HEK293 (cell line): ENCODE data around the gene MACROH2A1.
A peak's percentile ranks its signal among the peaks of the same experiment; 100 is the strongest.

Source experiments
- CTCF ChIA-PET: fragments of 350-600 bp; formaldehyde crosslinking; extraction: SDS; loops from one replicate; lab custom pipeline; 2021; ENCODE audit warnings: antibody characterized with exemption; lab: Yijun Ruan, JAX
- POLR2A ChIA-PET: fragments of 300-600 bp; formaldehyde crosslinking; extraction: SDS; loops from one replicate; lab custom pipeline; 2020; ENCODE audit warnings: antibody characterized with exemption, inconsistent platforms; lab: Yijun Ruan, JAX
- H3K27ac ChIP-seq: fragments of 200-500 bp; sonication (Bioruptor generic); 2 replicates; pipeline ENCODE4 v1.5.1; 2014; ENCODE audit warnings: low read depth, low read length, control low read depth, inconsistent platforms; ENCODE audit errors: extremely low read depth
- H3K36me3 ChIP-seq, 2 experiments: fragments of 200-500 bp in 1 of 2; sonication (Bioruptor generic) in 1 of 2; 1 replicate in 1 of 2; 2 replicates in 1 of 2; pipeline ENCODE4 v1.5.1; 2014 to 2017; ENCODE audit warnings: inconsistent platforms in 2 of 2, low read length in 2 of 2; ENCODE audit not compliant: control insufficient read depth in 2 of 2, insufficient read depth in 1 of 2
- H3K4me1 ChIP-seq: fragments of 200-500 bp; sonication (Bioruptor generic); 2 replicates; pipeline ENCODE4 v1.5.1; 2014; ENCODE audit warnings: mild to moderate bottlenecking, low read length, inconsistent platforms; ENCODE audit not compliant: control insufficient read depth, insufficient read depth
- H3K4me3 ChIP-seq: 2 replicates; pipeline ENCODE4 v1.5.1; 2011; ENCODE audit warnings: low read depth, mild to moderate bottlenecking, control low read depth, low read length, moderate library complexity
- H3K9me3 ChIP-seq: fragments of 200-500 bp; sonication (Bioruptor generic); 2 replicates; pipeline ENCODE4 v1.5.1; 2014; ENCODE audit warnings: low read depth, low read length, inconsistent platforms; ENCODE audit not compliant: control insufficient read depth, insufficient read depth
- CTCF ChIP-seq: fragments of 450-650 bp; formaldehyde crosslinking; IDR thresholded peaks from 2 replicates; pipeline ENCODE4 v1.5.1; 2016; ENCODE audit warnings: missing biosample characterization, missing genetic modification characterization
- KLF8 ChIP-seq: fragments of 450-650 bp; formaldehyde crosslinking; IDR thresholded peaks from 2 replicates; pipeline ENCODE4 v1.5.1; 2016; ENCODE audit warnings: missing biosample characterization, missing genetic modification characterization
- PRDM2 ChIP-seq: fragments of 450-650 bp; formaldehyde crosslinking; IDR thresholded peaks from 2 replicates; pipeline ENCODE4 v1.5.1; 2016; ENCODE audit warnings: missing biosample characterization, missing genetic modification characterization, borderline replicate concordance
- TRIM28 ChIP-seq: IDR thresholded peaks from 2 replicates; pipeline ENCODE4 v1.6.1; 2011; ENCODE audit warnings: low read length, control low read depth, borderline replicate concordance
- ZFP41 ChIP-seq: fragments of 450-650 bp; formaldehyde crosslinking; IDR thresholded peaks from 2 replicates; pipeline ENCODE4 v1.5.1; 2016; ENCODE audit warnings: missing biosample characterization, missing genetic modification characterization, borderline replicate concordance
- ZNF18 ChIP-seq: fragments of 450-650 bp; formaldehyde crosslinking; IDR thresholded peaks from 2 replicates; pipeline ENCODE4 v1.5.1; 2016; ENCODE audit warnings: missing biosample characterization, missing genetic modification characterization
- ZNF292 ChIP-seq: fragments of 450-650 bp; formaldehyde crosslinking; IDR thresholded peaks from 2 replicates; pipeline ENCODE4 v1.5.1; 2016; ENCODE audit warnings: low read depth, missing biosample characterization, missing genetic modification characterization, borderline replicate concordance
- ZNF37A ChIP-seq: fragments of 450-650 bp; IDR thresholded peaks from 2 replicates; pipeline ENCODE4 v1.5.1; 2018; ENCODE audit warnings: missing biosample characterization, missing genetic modification characterization
- ZNF513 ChIP-seq: fragments of 450-650 bp; IDR thresholded peaks from 2 replicates; pipeline ENCODE4 v1.5.1; 2018; ENCODE audit warnings: missing biosample characterization, missing genetic modification characterization
- ZNF521 ChIP-seq: fragments of 450-650 bp; formaldehyde crosslinking; IDR thresholded peaks from 2 replicates; pipeline ENCODE4 v1.5.1; 2017; ENCODE audit warnings: missing biosample characterization, mild to moderate bottlenecking, missing genetic modification characterization
- ZNF555 ChIP-seq: fragments of 450-650 bp; formaldehyde crosslinking; conservative IDR thresholded peaks from 2 replicates; pipeline ENCODE4 v1.5.1; 2017; ENCODE audit warnings: missing biosample characterization, mild to moderate bottlenecking, missing genetic modification characterization, inconsistent platforms
- ZNF610 ChIP-seq: fragments of 450-650 bp; formaldehyde crosslinking; IDR thresholded peaks from 2 replicates; pipeline ENCODE4 v1.5.1; 2016; ENCODE audit warnings: missing biosample characterization, missing genetic modification characterization, borderline replicate concordance
- ZSCAN4 ChIP-seq: fragments of 450-650 bp; formaldehyde crosslinking; IDR thresholded peaks from 2 replicates; pipeline ENCODE4 v1.5.1; 2017; ENCODE audit warnings: missing biosample characterization, missing genetic modification characterization

Gene MACROH2A1

GRCh38 chr5:135441919-135442318 lies 42.9 kb upstream of the MACROH2A1 start (continued):
- no peak for TF ChIP-seq PRDM2
- TF ChIP-seq ZNF37A: no peak
- no peak for TF ChIP-seq ZNF292 (tag by site-specific recombination)
- no peak for TF ChIP-seq CTCF (tag by site-specific recombination)
- TF ChIP-seq ZNF610 (tag by site-specific recombination): no peak

GRCh38 chr5:135441350-135441831 lies 42.4 kb upstream of the MACROH2A1 start:
- CTCF ChIA-PET: interaction anchor here (0.6 to 3.1 kb wide), 5 partner anchors 16 to 107 kb away, joined by 3 to 21 read pairs (median 11); no protein-coding TSS in a partner anchor
- no peak for TF ChIP-seq ZNF555 (tag by site-specific recombination)
- TF ChIP-seq ZSCAN4 (tag by site-specific recombination): peak; percentile 76

GRCh38 chr5:135440916-135441315 lies 41.9 kb upstream of the MACROH2A1 start:
- H3K27ac ChIP-seq: no peak overlapping the region
- POLR2A ChIA-PET: no interaction called here
- CTCF ChIA-PET: interaction anchor here (0.5 to 3.1 kb wide), 6 partner anchors 15 to 118 kb away, joined by 3 to 21 read pairs (median 8); no protein-coding TSS in a partner anchor
- no peak overlapping the region for H3K4me3 ChIP-seq
- H3K36me3 ChIP-seq: no peaks in the 10 kb centered on the region
- no peaks in the 10 kb centered on the region for H3K4me1 ChIP-seq
- H3K9me3 ChIP-seq: no peaks in the 10 kb centered on the region
- TF ChIP-seq ZNF18 (tag by site-specific recombination): no peak
- TF ChIP-seq TRIM28: no peak
- TF ChIP-seq ZFP41 (tag by site-specific recombination): no peak
- TF ChIP-seq ZNF521 (tag by site-specific recombination): no peak
- no peak for TF ChIP-seq ZNF513 (tag by site-specific recombination)
- no peak for TF ChIP-seq KLF8 (tag by site-specific recombination)

More at GRCh38 chr5:135441350-135441831, 42.4 kb upstream of the MACROH2A1 start:
- Histone ChIP-seq H3K27ac (no peak overlapping the region), H3K36me3 (no peaks in the 10 kb centered on the region), H3K4me3 (no peak overlapping the region), H3K4me1 (no peaks in the 10 kb centered on the region), H3K9me3 (no peaks in the 10 kb centered on the region)
- POLR2A ChIA-PET: no interaction called here
